ENCODE measurements around the gene ADCY5.

GRCh38 chr3:123395235-123395634 is 53.7 kb downstream of the ADCY5 start:
- no peak for TF ChIP-seq ZNF514 (tag by site-specific recombination; IDR thresholded peaks at IDR 0.05)
- TF ChIP-seq BCL11B (tag by site-specific recombination; IDR thresholded peaks at IDR 0.05; ENCODE audit: low read depth): no peak
